Ovary (tissue), 3 donors: ENCODE measurements around the gene LAMTOR4.

ENCODE experiments used
- POLR2A ChIP-seq: fragments of 450-650 bp; IDR thresholded peaks from one replicate; pipeline ENCODE4 v1.6.1; 2017; ENCODE audit warnings: antibody characterized with exemption, mild to moderate bottlenecking, moderate library complexity
- TF ChIP-seq, protein P1 (sequence below), 3 donors: fragments of 450-650 bp in 2 of 3; fragments of 200-600 bp in 1 of 3; IDR thresholded peaks; one replicate each; pipeline versions ENCODE4 v1.5.1 to v1.8.0; 2016 to 2022; ENCODE audit warnings: antibody characterized with exemption in 3 of 3, mild to moderate bottlenecking in 1 of 3
- donor health status: DM: no; HTN: no; CAD: no.

DNA sequence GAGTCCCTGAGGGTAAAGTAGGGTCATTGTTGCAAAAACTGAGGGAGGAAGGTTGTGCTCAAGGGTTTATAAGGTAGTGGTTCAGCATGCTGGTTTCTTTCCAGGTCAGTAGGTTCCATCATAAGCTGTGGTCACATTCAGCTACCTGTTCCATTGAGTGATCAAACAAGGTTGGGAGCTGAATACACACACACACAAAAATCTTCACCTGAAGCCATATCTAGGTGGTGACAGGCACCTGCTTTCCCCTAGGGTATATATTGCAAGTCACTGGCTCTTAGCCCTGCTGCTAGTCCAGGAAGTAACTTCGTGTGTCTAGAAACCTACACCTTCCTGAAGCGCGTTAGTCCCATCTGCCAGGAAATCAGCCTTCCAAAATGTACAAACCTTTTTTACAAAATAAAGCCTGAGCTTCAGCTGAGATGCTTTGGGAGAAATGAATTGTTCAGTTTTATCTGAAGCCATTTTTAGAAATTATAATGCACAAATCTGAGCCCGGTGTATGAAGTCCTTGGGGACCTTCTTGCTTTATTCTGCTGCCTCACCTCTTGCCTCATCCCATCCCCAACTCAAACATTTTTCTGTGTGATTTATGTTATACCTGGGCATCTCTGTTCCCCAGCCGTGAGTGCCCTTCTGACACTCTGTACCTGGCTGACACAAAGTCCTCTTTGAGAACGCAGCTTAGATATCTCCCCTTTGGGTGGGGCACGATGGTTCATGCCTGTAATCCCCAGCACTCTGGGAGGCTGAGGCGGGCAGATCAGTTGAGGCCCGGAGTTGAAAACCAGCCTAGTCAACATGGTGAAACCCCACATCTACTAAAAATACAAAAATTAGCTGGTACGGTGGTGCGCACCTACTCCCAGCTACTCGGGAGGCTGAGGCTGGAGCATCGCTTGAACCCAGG, 10.6 kb upstream of the LAMTOR4 start:
- TF ChIP-seq POLR2A = no peak
- TF ChIP-seq, protein P1, sequence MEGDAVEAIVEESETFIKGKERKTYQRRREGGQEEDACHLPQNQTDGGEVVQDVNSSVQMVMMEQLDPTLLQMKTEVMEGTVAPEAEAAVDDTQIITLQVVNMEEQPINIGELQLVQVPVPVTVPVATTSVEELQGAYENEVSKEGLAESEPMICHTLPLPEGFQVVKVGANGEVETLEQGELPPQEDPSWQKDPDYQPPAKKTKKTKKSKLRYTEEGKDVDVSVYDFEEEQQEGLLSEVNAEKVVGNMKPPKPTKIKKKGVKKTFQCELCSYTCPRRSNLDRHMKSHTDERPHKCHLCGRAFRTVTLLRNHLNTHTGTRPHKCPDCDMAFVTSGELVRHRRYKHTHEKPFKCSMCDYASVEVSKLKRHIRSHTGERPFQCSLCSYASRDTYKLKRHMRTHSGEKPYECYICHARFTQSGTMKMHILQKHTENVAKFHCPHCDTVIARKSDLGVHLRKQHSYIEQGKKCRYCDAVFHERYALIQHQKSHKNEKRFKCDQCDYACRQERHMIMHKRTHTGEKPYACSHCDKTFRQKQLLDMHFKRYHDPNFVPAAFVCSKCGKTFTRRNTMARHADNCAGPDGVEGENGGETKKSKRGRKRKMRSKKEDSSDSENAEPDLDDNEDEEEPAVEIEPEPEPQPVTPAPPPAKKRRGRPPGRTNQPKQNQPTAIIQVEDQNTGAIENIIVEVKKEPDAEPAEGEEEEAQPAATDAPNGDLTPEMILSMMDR (IDR thresholded peaks at IDR 0.05) = no peak
